ENCODE results near the gene RAD1. TPM values are rescaled to one million over a fixed set of nuclear protein-coding genes. Genes with fewer than 3 reads are reported as not detected.

The RAD1 gene
- total and polyA plus RNA-seq, 2 donors from 2014 or later = 14.8 to 15.3 TPM

- intact Hi-C loops (cut with DNase I) = no loop called here
- DNase-seq = peak in 1 of 5 donors; percentile 29
- no peaks in the 10 kb centered on the region for H3K9me3 ChIP-seq (ENCODE audit: control insufficient read depth in 2 of 3, insufficient read depth in 1 of 3, low read length in 3 of 3)
- peaks cover 0 to 4% (median 4%) of the 10 kb centered on the region in 3 donors for H3K4me1 ChIP-seq (ENCODE audit: control insufficient read depth in 2 of 3, insufficient read depth in 2 of 3, low read depth in 1 of 3, low read length in 3 of 3)
- H3K4me3 ChIP-seq (ENCODE audit: low read length in 3 of 3) = peak overlapping the region; percentile 70 to 90 (median 83)
- no peak for FAIRE-seq
- TF ChIP-seq CTCF (IDR thresholded peaks at IDR 0.05; ENCODE audit: borderline replicate concordance, extremely low read depth, insufficient read depth) = no peak
- H3K9ac ChIP-seq (ENCODE audit: low read length in 3 of 3) = peak overlapping the region; percentile 31 to 86 (median 78)
- H3K27me3 ChIP-seq (ENCODE audit: control insufficient read depth, insufficient read depth, low read length) = no peaks in the 10 kb centered on the region
- H3K27ac ChIP-seq (ENCODE audit: low read depth in 2 of 2, low read length in 2 of 2) = peak overlapping the region; percentile 90 to 91
- H3K36me3 ChIP-seq (ENCODE audit: control insufficient read depth in 2 of 3, insufficient read depth in 3 of 3, low read length in 3 of 3) = peaks cover 0 to 4% (median 0%) of the 10 kb centered on the region in 3 donors
These were observed 15.1 kb upstream of the RAD1 start for GRCh38 chr5:34930462-34930844.

GRCh38 chr5:34929720-34930461 lies 14.6 kb upstream of the RAD1 start:
- Histone ChIP-seq H3K4me1 (ENCODE audit: control insufficient read depth in 2 of 3, insufficient read depth in 2 of 3, low read depth in 1 of 3, low read length in 3 of 3) (peaks cover 0 to 4% (median 4%) of the 10 kb centered on the region in 3 donors), H3K36me3 (ENCODE audit: control insufficient read depth in 2 of 3, insufficient read depth in 3 of 3, low read length in 3 of 3) (peaks cover 0 to 10% (median 0%) of the 10 kb centered on the region in 3 donors), H3K4me3 (ENCODE audit: low read length in 3 of 3) (peak overlapping the region; percentile 70 to 90 (median 83)), H3K9ac (ENCODE audit: low read length in 3 of 3) (peak overlapping the region; percentile 31 to 86 (median 78)), H3K27ac (ENCODE audit: low read depth in 2 of 2, low read length in 2 of 2) (peak overlapping the region; percentile 90 to 91), H3K9me3 (ENCODE audit: control insufficient read depth in 2 of 3, insufficient read depth in 1 of 3, low read length in 3 of 3) (no peaks in the 10 kb centered on the region), H3K27me3 (ENCODE audit: control insufficient read depth, insufficient read depth, low read length) (no peaks in the 10 kb centered on the region)
- no peak for TF ChIP-seq CTCF (IDR thresholded peaks at IDR 0.05; ENCODE audit: borderline replicate concordance, extremely low read depth, insufficient read depth)
- peak; percentile 85 to 97 (median 93) for DNase-seq
- FAIRE-seq = no peak
- intact Hi-C loops (cut with DNase I) = no loop called here

GRCh38 chr5:34929134-34929719 lies 13.9 kb upstream of the RAD1 start, which contains the start of gene DNAJC21:
DNAJC21 (plus strand) TSS chr5:34929559; CDS start chr5:34929820, 261 bp downstream.
- peaks cover 0 to 13% (median 3%) of the 10 kb centered on the region in 3 donors for H3K36me3 ChIP-seq (ENCODE audit: control insufficient read depth in 2 of 3, insufficient read depth in 3 of 3, low read length in 3 of 3)
- FAIRE-seq = peak; percentile 59

More at GRCh38 chr5:34929134-34929719, 13.9 kb upstream of the RAD1 start, which contains the start of gene DNAJC21:
- peak within 1 kb of the TSS; percentile 90 to 91 for H3K27ac ChIP-seq (ENCODE audit: low read depth in 2 of 2, low read length in 2 of 2)
- peak within 1 kb of the TSS; percentile 74 to 90 (median 83) for H3K4me3 ChIP-seq (ENCODE audit: low read length in 3 of 3)
- peaks cover 0 to 4% (median 4%) of the 10 kb centered on the region in 3 donors for H3K4me1 ChIP-seq (ENCODE audit: control insufficient read depth in 2 of 3, insufficient read depth in 2 of 3, low read depth in 1 of 3, low read length in 3 of 3)
- peak; percentile 99 for DNase-seq
- H3K9ac ChIP-seq (ENCODE audit: low read length in 3 of 3) = peak within 1 kb of the TSS; percentile 72 to 86 (median 78)
- no peaks in the 10 kb centered on the region for H3K9me3 ChIP-seq (ENCODE audit: control insufficient read depth in 2 of 3, insufficient read depth in 1 of 3, low read length in 3 of 3)
- no peak for TF ChIP-seq CTCF (IDR thresholded peaks at IDR 0.05; ENCODE audit: borderline replicate concordance, extremely low read depth, insufficient read depth)
- no peaks in the 10 kb centered on the region for H3K27me3 ChIP-seq (ENCODE audit: control insufficient read depth, insufficient read depth, low read length)
- intact Hi-C loops (cut with DNase I) = no loop called here
